ENCODE data around the gene PER2. TPM values are rescaled to one million over a fixed set of nuclear protein-coding genes. Genes with fewer than 3 reads are reported as not detected.
"Not testable (repeated sequence)": the region's sequence is repeated elsewhere in the genome, so short reads cannot be mapped to it uniquely, and the experiment has no call there.

The PER2 gene, protein sequence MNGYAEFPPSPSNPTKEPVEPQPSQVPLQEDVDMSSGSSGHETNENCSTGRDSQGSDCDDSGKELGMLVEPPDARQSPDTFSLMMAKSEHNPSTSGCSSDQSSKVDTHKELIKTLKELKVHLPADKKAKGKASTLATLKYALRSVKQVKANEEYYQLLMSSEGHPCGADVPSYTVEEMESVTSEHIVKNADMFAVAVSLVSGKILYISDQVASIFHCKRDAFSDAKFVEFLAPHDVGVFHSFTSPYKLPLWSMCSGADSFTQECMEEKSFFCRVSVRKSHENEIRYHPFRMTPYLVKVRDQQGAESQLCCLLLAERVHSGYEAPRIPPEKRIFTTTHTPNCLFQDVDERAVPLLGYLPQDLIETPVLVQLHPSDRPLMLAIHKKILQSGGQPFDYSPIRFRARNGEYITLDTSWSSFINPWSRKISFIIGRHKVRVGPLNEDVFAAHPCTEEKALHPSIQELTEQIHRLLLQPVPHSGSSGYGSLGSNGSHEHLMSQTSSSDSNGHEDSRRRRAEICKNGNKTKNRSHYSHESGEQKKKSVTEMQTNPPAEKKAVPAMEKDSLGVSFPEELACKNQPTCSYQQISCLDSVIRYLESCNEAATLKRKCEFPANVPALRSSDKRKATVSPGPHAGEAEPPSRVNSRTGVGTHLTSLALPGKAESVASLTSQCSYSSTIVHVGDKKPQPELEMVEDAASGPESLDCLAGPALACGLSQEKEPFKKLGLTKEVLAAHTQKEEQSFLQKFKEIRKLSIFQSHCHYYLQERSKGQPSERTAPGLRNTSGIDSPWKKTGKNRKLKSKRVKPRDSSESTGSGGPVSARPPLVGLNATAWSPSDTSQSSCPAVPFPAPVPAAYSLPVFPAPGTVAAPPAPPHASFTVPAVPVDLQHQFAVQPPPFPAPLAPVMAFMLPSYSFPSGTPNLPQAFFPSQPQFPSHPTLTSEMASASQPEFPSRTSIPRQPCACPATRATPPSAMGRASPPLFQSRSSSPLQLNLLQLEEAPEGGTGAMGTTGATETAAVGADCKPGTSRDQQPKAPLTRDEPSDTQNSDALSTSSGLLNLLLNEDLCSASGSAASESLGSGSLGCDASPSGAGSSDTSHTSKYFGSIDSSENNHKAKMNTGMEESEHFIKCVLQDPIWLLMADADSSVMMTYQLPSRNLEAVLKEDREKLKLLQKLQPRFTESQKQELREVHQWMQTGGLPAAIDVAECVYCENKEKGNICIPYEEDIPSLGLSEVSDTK (N-terminal part only)
- total RNA-seq (2014; rRNA removed; shearing (Covaris generic)): 4.6 and 5.8 TPM in 2 replicates

DNA sequence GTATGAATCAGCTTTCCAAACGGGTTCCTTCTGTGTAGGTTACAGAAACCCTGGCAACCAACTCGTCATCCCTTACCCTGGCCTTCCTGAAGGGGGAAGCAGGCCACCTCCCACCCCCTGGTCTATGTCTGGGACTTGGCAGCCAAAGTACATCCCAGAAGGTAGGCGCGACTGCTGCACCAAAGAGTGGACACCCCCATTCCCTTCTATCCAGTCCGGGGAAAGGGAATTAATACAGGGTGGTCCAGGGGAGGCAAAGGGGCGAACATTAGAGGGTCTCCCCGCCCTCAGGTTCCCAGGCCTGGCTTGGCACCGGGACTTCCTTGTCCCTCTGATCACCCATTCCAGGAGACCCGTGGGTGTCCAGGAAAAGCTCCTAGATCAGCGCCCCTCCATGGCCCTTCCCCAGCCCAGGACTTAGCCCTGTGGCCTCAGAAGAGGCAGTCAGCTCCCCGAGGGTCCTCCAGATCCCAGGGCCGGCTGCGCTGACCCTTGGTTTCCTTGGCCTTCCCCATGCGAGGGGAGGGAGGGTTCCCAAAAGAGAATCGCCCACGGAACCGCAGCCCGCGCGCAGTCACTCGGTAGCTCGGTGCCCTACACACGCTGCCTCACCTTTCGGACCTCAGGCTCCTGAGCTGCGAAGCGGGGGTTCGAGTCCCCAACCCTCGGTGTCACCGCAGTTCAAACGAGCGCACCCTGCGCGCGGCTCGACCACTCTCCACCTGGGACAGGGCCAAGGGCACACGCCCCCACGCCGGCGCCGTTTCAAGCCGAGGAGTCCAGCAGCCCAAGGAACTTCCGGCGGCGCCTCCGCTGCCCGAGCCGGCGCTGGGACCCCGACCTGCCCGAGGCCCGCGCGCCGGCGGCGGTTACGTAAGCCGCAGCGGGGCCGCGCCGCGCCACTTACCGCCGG lies at the start of gene PER2:
Gene PER2, minus strand, starts transcription at position 874 of the 913 bp plus-strand sequence. CDS start 10,674 bp downstream, outside the sequence.
- Histone ChIP-seq H3K27ac (peak within 1 kb of the TSS; percentile 84), H3K4me3 (peak within 1 kb of the TSS; percentile 80)
- DNase-seq (ENCODE audit: low read depth in 1 of 2, low spot score in 2 of 2): peak; percentile 79 to 81

DNA sequence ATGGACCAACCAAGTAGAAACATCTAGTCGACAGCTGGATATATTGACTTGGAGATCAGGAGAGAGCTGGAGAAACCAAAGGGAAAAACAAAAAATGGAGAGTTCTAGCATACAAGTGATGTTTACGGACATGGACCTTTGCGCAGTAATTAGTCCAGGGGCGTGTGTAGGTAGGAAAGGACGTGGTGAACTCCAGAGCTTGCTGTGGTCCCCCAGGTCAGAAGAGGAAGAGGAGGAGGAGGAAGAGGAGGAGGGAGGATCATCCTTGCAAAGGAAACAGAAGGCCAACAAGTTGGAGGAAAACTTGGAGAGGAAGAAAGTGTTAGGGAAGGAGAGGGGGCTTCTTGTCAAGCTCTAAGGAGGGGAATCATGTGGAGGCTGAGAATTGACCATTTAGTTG lies 49.4 kb upstream of the PER2 start:
- no peak for DNase-seq (ENCODE audit: low read depth in 1 of 2, low spot score in 2 of 2)
- no peaks in the 10 kb centered on the region for H3K9me3 ChIP-seq (replicated peaks)
- H3K4me3 ChIP-seq: no peak overlapping the region
- no peaks in the 10 kb centered on the region for H3K4me1 ChIP-seq (replicated peaks)
- peaks cover 12% of the 10 kb centered on the region; the same call in 1 of the 2 replicates for H3K36me3 ChIP-seq
- no peak overlapping the region for H3K27ac ChIP-seq
- H3K27me3 ChIP-seq (replicated peaks): no peaks in the 10 kb centered on the region

More for the DNA sequence above, at the start of gene PER2:
- H3K4me1 ChIP-seq (replicated peaks): peaks cover 51% of the 10 kb centered on the region
- H3K36me3 ChIP-seq: peaks cover 14% of the 10 kb centered on the region
- no peaks in the 10 kb centered on the region for H3K9me3 ChIP-seq (replicated peaks)
- H3K27me3 ChIP-seq (replicated peaks): no peaks in the 10 kb centered on the region; the same call in 1 of the 2 replicates

DNA sequence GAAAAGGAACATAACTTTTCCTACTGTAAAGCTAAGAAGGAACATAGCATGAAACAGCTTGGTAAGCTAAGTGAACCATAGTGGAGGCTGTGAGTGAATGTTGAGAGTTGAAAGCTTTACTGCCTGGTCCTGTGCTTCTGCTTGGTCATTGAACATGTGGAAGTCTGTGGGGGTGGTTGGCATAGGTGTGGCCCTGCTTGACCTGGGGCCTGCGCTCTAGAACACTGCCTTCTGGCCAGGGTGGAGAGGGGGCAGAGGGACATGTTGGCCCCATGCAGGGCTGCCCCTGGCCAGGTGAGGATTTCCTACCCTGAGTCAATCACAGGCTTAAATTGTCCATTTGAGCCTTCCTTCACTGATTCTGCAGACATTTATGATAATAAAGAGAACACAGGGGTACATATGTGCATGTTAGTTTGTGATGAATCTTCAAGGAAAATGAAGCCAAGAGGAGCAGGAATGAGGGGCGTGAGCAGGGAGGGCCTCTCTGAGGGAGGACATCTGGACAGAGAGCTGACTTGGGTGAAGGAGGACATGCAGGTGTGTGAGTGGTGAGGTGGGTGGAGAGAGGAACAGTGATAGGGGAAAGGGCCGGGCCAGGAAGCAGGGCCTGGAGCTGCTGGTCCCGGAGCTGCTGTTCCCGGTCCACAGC lies 48.5 kb upstream of the PER2 start:
- no peaks in the 10 kb centered on the region for H3K27me3 ChIP-seq (replicated peaks)
- H3K9me3 ChIP-seq (replicated peaks): no peaks in the 10 kb centered on the region
- no peak overlapping the region for H3K4me3 ChIP-seq
- H3K36me3 ChIP-seq: peaks cover 12% of the 10 kb centered on the region; the same call in 1 of the 2 replicates
- no peak for DNase-seq (ENCODE audit: low read depth in 1 of 2, low spot score in 2 of 2)
- H3K4me1 ChIP-seq (replicated peaks): no peaks in the 10 kb centered on the region
- no peak overlapping the region for H3K27ac ChIP-seq

DNA sequence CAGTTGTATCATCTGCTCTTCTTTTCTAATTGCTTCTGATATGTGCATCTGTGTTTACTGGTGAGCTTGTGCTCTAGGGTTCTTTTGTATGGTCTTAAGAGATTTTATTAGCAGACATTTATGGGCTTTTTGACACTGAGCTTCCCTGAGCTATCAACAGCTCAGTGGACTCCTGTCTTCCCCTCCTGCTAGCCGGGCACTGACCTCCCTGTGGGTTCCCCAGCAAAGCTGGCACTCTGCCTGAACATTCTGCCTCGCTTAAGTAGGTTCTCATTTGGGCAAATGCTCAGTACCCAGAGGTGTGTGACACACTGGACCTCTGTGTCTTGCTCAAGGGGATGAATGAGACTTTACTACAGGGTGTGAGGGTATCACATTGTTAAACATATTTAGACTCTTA lies 47.7 kb upstream of the PER2 start:
- Histone ChIP-seq H3K27ac (no peak overlapping the region), H3K4me3 (no peak overlapping the region), H3K36me3 (peaks cover 12% of the 10 kb centered on the region; the same call in 1 of the 2 replicates), H3K9me3 (replicated peaks) (no peaks in the 10 kb centered on the region), H3K27me3 (replicated peaks) (no peaks in the 10 kb centered on the region), H3K4me1 (replicated peaks) (no peaks in the 10 kb centered on the region)
- no peak for DNase-seq (ENCODE audit: low read depth in 1 of 2, low spot score in 2 of 2)

DNA sequence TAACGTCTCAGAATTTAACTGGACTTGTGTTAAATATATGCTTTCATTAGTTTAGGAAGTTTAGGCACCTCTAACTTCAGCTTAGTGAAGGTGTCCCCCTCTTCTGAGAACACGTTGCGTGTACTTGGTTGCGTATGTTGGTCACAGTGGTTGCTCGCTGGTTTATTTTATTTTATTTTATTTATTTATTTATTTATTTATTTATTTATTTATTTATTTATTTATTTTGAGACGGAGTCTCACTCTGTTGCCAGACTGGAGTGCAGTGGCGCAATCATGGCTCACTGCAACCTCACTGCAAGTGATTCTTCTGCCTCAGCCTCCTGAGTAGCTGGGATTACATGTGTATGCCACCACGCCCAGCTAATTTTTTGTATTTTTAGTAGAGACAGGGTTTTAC lies 47.2 kb upstream of the PER2 start:
- not testable (repeated sequence) for H3K27ac ChIP-seq; H3K4me3 ChIP-seq; H3K9me3 ChIP-seq (replicated peaks); H3K4me1 ChIP-seq (replicated peaks); H3K27me3 ChIP-seq (replicated peaks); DNase-seq (ENCODE audit: low read depth in 1 of 2, low spot score in 2 of 2)
- peaks cover 16% of the 10 kb centered on the region for H3K36me3 ChIP-seq

DNA sequence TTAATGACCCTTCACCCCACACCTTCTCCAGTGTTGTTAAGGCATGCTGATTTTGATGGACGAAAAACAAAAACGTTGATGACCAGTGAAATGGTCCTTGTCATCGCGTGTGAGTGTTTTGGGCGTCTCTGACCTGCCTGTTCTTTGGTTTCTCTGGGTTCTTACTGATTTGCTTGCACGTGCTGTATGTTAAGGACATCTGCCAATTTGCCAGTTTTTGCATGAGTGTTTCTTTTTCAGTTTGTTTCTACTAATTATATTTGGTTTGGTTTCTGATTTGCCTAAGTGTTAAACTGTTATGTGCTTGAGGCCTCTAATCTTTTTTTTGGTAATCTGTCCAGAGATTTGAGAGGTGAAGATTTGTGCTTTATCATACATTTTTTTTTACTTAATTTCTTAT lies 46.5 kb upstream of the PER2 start:
- H3K27me3 ChIP-seq (replicated peaks): no peaks in the 10 kb centered on the region
- H3K36me3 ChIP-seq: peaks cover 23% of the 10 kb centered on the region
- no peaks in the 10 kb centered on the region for H3K4me1 ChIP-seq (replicated peaks)
- no peak for DNase-seq (ENCODE audit: low read depth in 1 of 2, low spot score in 2 of 2)
- no peak overlapping the region for H3K27ac ChIP-seq
- H3K9me3 ChIP-seq (replicated peaks): no peaks in the 10 kb centered on the region
- no peak overlapping the region for H3K4me3 ChIP-seq

DNA sequence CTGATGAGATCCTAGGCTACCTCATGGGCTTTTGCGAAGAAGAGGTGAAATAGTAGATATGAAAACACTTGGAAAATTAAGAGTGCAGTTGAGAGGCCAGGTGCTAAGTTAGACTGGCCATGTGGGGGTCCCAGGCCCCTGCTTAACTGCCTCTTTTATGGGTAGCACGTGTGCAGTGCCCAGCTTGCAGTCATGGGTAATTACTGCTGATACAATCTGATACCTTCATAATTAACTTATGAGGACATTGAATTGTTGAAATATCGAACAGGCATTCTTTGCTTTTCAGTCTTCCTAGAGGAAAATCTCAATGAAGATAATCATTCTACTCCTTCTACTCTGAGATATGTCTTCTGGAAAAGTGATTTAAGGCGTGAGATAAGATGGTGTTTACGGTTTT lies 43.5 kb upstream of the PER2 start:
- H3K4me3 ChIP-seq: no peak overlapping the region
- peaks cover 29% of the 10 kb centered on the region for H3K36me3 ChIP-seq
- H3K27ac ChIP-seq: no peak overlapping the region
- no peaks in the 10 kb centered on the region for H3K9me3 ChIP-seq (replicated peaks)
- no peaks in the 10 kb centered on the region for H3K27me3 ChIP-seq (replicated peaks)
- DNase-seq (ENCODE audit: low read depth in 1 of 2, low spot score in 2 of 2): no peak
- H3K4me1 ChIP-seq (replicated peaks): no peaks in the 10 kb centered on the region

DNA sequence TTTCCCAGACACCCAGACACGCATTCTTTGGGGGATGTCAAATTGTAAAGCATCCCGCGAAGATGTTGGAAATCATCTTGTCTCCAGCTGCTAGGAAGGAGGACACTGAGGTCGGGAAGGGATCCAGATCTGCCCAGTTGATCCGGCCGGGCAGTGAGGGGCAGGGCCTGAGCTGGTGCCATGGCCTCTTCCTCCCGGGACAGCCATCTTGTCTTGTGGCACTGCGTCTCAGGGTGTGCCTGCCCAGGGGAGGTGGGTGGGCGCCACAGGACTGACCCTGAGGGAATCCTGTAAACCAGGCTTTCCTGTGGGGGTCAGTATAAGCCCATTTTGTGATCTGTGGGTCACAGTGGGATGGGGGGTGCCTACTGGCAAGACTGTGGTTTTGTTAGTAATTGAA lies 42.0 kb upstream of the PER2 start:
- Histone ChIP-seq H3K27me3 (replicated peaks) (no peaks in the 10 kb centered on the region), H3K27ac (no peak overlapping the region), H3K4me3 (no peak overlapping the region), H3K9me3 (replicated peaks) (no peaks in the 10 kb centered on the region), H3K4me1 (replicated peaks) (no peaks in the 10 kb centered on the region), H3K36me3 (peaks cover 28% of the 10 kb centered on the region)
- no peak for DNase-seq (ENCODE audit: low read depth in 1 of 2, low spot score in 2 of 2)

DNA sequence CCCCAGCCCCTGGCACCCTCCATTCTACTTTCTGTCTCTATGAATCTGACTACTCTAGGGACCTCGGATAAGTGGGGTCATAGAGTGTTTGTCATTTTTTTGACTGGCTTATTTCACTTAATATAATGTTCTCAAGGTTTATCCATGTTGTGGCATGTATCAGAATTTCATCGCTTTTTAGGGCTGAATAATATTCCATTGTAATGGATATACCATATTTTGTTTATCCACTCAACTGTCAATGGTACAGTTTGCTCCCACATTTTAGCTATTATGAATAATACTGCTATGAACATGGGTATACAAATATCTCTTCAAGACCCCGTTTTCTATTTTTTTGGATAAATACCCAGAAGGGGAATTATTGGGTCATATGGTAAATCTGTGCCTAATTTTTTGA lies 39.3 kb upstream of the PER2 start:
- Histone ChIP-seq H3K4me3 (no peak overlapping the region), H3K36me3 (peaks cover 32% of the 10 kb centered on the region), H3K27ac (no peak overlapping the region), H3K4me1 (replicated peaks) (no peaks in the 10 kb centered on the region), H3K9me3 (replicated peaks) (no peaks in the 10 kb centered on the region), H3K27me3 (replicated peaks) (no peaks in the 10 kb centered on the region)
- no peak for DNase-seq (ENCODE audit: low read depth in 1 of 2, low spot score in 2 of 2)

DNA sequence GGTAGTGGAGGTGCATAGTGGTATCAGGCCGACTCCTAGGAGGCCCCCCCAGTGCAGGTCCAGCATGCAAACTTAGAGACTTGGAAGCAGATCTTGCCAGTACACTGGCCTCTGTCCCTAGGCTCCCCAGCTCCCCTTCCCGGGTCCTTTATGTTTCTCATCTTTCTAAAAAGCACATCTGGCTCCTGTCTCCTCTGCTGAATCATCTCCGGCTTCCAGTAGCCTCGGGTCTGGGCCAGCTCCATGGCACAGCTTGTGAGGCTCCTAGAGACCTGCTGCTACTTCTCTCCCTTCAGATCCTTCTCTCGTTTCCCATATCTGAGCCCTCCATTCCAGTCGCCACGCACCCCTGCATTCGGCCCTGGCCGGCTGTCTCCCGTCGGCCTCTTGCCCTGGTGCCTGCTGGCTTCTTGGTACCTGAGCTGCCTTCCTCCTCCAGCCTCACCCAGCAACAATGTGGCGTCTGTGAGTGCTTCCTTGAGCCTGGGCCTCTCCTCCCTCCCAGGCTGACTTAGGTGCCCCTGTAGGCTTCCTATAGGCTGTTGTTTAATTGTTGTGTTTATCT lies 38.5 kb upstream of the PER2 start:
- Histone ChIP-seq H3K36me3 (peaks cover 32% of the 10 kb centered on the region), H3K4me1 (replicated peaks) (no peaks in the 10 kb centered on the region), H3K27ac (no peak overlapping the region), H3K27me3 (replicated peaks) (no peaks in the 10 kb centered on the region), H3K4me3 (no peak overlapping the region), H3K9me3 (replicated peaks) (no peaks in the 10 kb centered on the region)
- no peak for DNase-seq (ENCODE audit: low read depth in 1 of 2, low spot score in 2 of 2)

DNA sequence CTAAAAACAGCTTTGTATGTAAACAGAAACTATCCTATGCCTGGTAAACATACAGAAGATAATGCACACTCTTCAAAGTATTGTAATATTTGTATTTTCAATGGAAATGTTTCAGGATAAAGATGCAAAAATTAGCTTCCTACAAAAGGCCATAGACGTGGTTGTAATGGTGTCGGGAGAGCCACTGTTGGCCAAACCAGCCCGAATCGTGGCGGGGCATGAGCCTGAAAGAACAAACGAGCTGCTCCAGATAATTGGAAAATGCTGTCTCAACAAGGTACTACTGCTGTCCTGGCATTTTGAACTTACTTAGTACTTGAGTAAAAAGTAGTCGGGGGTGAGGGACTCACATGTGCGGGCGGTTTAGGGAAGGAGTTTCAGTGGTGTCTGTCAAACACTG lies 37.3 kb upstream of the PER2 start:
- Histone ChIP-seq H3K9me3 (replicated peaks) (no peaks in the 10 kb centered on the region; the same call in 1 of the 2 replicates), H3K36me3 (peaks cover 31% of the 10 kb centered on the region), H3K27ac (no peak overlapping the region), H3K27me3 (replicated peaks) (no peaks in the 10 kb centered on the region), H3K4me3 (no peak overlapping the region), H3K4me1 (replicated peaks) (peaks cover 6% of the 10 kb centered on the region; the same call in 1 of the 2 replicates)
- no peak for DNase-seq (ENCODE audit: low read depth in 1 of 2, low spot score in 2 of 2)

DNA sequence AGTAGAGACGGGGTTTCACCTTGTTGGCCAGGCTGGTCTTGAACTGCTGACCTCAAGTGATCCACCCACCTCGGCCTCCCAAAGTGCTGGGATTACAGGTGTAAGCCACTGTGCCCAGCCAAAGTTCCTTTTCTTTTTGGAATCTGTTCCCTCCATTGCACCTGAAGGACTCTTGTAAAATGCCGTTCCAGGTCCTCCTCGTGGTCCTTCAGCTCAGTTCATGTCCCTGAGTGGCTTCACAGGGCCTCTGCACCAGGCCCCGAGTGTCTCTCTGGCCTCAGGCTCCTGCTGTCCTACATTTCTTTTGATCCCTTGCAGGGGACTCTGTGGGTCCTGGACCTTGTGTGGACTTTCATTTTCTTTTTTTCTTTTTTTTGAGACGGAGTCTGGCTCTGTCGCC lies 35.8 kb upstream of the PER2 start:
- not testable (repeated sequence) for H3K27me3 ChIP-seq (replicated peaks); H3K27ac ChIP-seq; H3K9me3 ChIP-seq (replicated peaks); H3K4me3 ChIP-seq; H3K4me1 ChIP-seq (replicated peaks); DNase-seq (ENCODE audit: low read depth in 1 of 2, low spot score in 2 of 2)
- peaks cover 24% of the 10 kb centered on the region for H3K36me3 ChIP-seq
